Caco-2 (cell line): Measurements from ENCODE around the gene ARMH3. TPM values are rescaled to one million over a fixed set of nuclear protein-coding genes. Genes with fewer than 3 reads are reported as not detected.

ENCODE experiments used
- BruUV-seq: library from RNA; stranded (reverse); fragments of 400-500 nt; replicated peaks from 2 replicates; lab custom pipeline; 2021; lab: Mats Ljungman, UMichigan
- CTCF ChIA-PET: fragments of 300-600 bp; sonication (Branson Sonifier 250); formaldehyde crosslinking; loops from one replicate; lab custom pipeline; 2022; ENCODE audit warnings: antibody characterized with exemption; lab: Charles Lee
- POLR2A ChIA-PET: fragments of 300-600 bp; sonication (Branson Sonifier 250); formaldehyde crosslinking; loops from one replicate; lab custom pipeline; 2022; ENCODE audit warnings: antibody characterized with exemption; lab: Charles Lee
- DNase-seq, 2 experiments: peaks; one replicate each; pipeline versions ENCODE4 v3.0.0 to v3.0.0-alpha.2; 2020 to 2022
- H3K27me3 ChIP-seq: replicated peaks from 2 replicates; pipeline ENCODE4 v1.6.0; 2011; ENCODE audit warnings: low read length; ENCODE audit not compliant: control insufficient read depth, insufficient read depth
- H3K36me3 ChIP-seq: 2 replicates; pipeline ENCODE4 v1.5.1; 2011; ENCODE audit warnings: low read length; ENCODE audit not compliant: control insufficient read depth, insufficient read depth
- H3K4me1 ChIP-seq: fragments of 250-450 bp; sonication (Bioruptor Pico); 2 replicates; pipeline ENCODE4 v1.5.1; 2020; ENCODE audit warnings: mild to moderate bottlenecking
- H3K4me3 ChIP-seq: 2 replicates; pipeline ENCODE4 v1.5.1; 2011; ENCODE audit warnings: low read depth, mild to moderate bottlenecking, control low read depth, low read length
- H3K9me3 ChIP-seq: fragments of 250-450 bp; sonication (Bioruptor Pico); 2 replicates; pipeline ENCODE4 v1.5.1; 2020; ENCODE audit warnings: mild to moderate bottlenecking, moderate library complexity
- H3K27ac Mint-ChIP-seq: one replicate; pipeline ENCODE4 v1.8.0; 2022; ENCODE audit warnings: mixed read lengths; ENCODE audit not compliant: unreplicated experiment
- H3K27me3 Mint-ChIP-seq: one replicate; pipeline ENCODE4 v1.8.0; 2022; ENCODE audit warnings: mixed read lengths; ENCODE audit not compliant: insufficient read depth, unreplicated experiment
- H3K36me3 Mint-ChIP-seq: one replicate; pipeline ENCODE4 v1.8.0; 2022; ENCODE audit warnings: mild to moderate bottlenecking, mixed read lengths; ENCODE audit not compliant: insufficient read depth, unreplicated experiment
- H3K4me1 Mint-ChIP-seq: one replicate; pipeline ENCODE4 v1.8.0; 2022; ENCODE audit warnings: low read depth, mixed read lengths; ENCODE audit not compliant: unreplicated experiment
- H3K4me3 Mint-ChIP-seq: one replicate; pipeline ENCODE4 v1.8.0; 2022; ENCODE audit warnings: mild to moderate bottlenecking, moderate library complexity, mixed read lengths; ENCODE audit not compliant: unreplicated experiment
- H3K9me3 Mint-ChIP-seq: one replicate; pipeline ENCODE4 v1.8.0; 2022; ENCODE audit warnings: mixed read lengths; ENCODE audit not compliant: unreplicated experiment
- CTCF ChIP-seq, 2 experiments: fragments of 200-600 bp in 1 of 2; IDR thresholded peaks; 1 replicate in 1 of 2; 2 replicates in 1 of 2; pipeline versions ENCODE4 v1.5.1 to v1.8.0; 2011 to 2022; ENCODE audit warnings: antibody characterized with exemption in 1 of 2, control low read depth in 1 of 2, inconsistent platforms in 1 of 2, low read depth in 1 of 2, low read length in 1 of 2, mild to moderate bottlenecking in 1 of 2, moderate library complexity in 1 of 2; ENCODE audit not compliant: insufficient read depth in 1 of 2, severe bottlenecking in 1 of 2, unreplicated experiment in 1 of 2
- intact Hi-C: fragments of 100-400 bp; cut with micrococcal nuclease; formaldehyde crosslinking; loops from one replicate; pipeline ENCODE4 v1.10.0; 2022; ENCODE audit not compliant: unreplicated experiment
- total RNA-seq: library from RNA; stranded (reverse); gene quantifications from 2 replicates; pipeline ENCODE4 v1.2.3, GENCODE V29; 2022

The ARMH3 gene
- total RNA-seq, 1 experiment from 2014 or later, result 17.4 TPM

GRCh38 chr10:101912561-101913179 lies 143.3 kb downstream of the ARMH3 start:
- Mint-ChIP-seq H3K27ac (no peak overlapping the region), H3K9me3 (no peaks in the 10 kb centered on the region), H3K27me3 (no peaks in the 10 kb centered on the region), H3K36me3 (peaks cover 14% of the 10 kb centered on the region), H3K4me1 (no peaks in the 10 kb centered on the region), H3K4me3 (no peak overlapping the region)
- no peaks in the 10 kb centered on the region for H3K36me3 ChIP-seq
- ChIA-PET CTCF (interaction anchor here (0.6 to 1.4 kb wide), 5 partner anchors 77 to 819 kb away, joined by 3 to 5 read pairs (median 3); no protein-coding TSS in a partner anchor), POLR2A (no interaction called here)
- no TSS peak for BruUV-seq
- no peaks in the 10 kb centered on the region for H3K9me3 ChIP-seq
- H3K4me3 ChIP-seq, result no peak overlapping the region
- no peak for DNase-seq
- intact Hi-C loops, result no loop called here
- H3K27me3 ChIP-seq, result no peaks in the 10 kb centered on the region
- H3K4me1 ChIP-seq, result no peaks in the 10 kb centered on the region
- no peak for TF ChIP-seq CTCF (IDR thresholded peaks at IDR 0.05; ENCODE audit: insufficient read depth in 1 of 2, low read depth in 1 of 2, low read length in 1 of 2, severe bottlenecking in 1 of 2, unreplicated experiment in 1 of 2)

- no peak for DNase-seq
- ChIA-PET POLR2A (no interaction called here), CTCF (interaction anchor here (0.9 kb wide), 1 partner anchor 103 kb away, joined by 4 read pairs; no protein-coding TSS in a partner anchor)
- peaks cover 11% of the 10 kb centered on the region for H3K36me3 Mint-ChIP-seq
- no peak overlapping the region for H3K27ac Mint-ChIP-seq
- no peaks in the 10 kb centered on the region for H3K9me3 ChIP-seq
- no TSS peak for BruUV-seq
- no peaks in the 10 kb centered on the region for H3K4me1 ChIP-seq
- H3K36me3 ChIP-seq, result no peaks in the 10 kb centered on the region; the same call in 1 of the 2 replicates
- intact Hi-C loops, result no loop called here
- no peak overlapping the region for H3K4me3 ChIP-seq
- no peak for TF ChIP-seq CTCF (IDR thresholded peaks at IDR 0.05; ENCODE audit: insufficient read depth in 1 of 2, low read depth in 1 of 2, low read length in 1 of 2, severe bottlenecking in 1 of 2, unreplicated experiment in 1 of 2)
- H3K4me1 Mint-ChIP-seq, result no peaks in the 10 kb centered on the region
- no peaks in the 10 kb centered on the region for H3K9me3 Mint-ChIP-seq
- no peak overlapping the region for H3K4me3 Mint-ChIP-seq
- H3K27me3 Mint-ChIP-seq, result no peaks in the 10 kb centered on the region
- H3K27me3 ChIP-seq, result no peaks in the 10 kb centered on the region
These were observed 149.3 kb downstream of the ARMH3 start for GRCh38 chr10:101906586-101907183.

GRCh38 chr10:101905251-101905650 lies 150.7 kb downstream of the ARMH3 start:
- no peak overlapping the region for H3K4me3 ChIP-seq
- no peak for DNase-seq
- no peaks in the 10 kb centered on the region for H3K4me1 Mint-ChIP-seq
- peaks cover 6% of the 10 kb centered on the region for H3K36me3 Mint-ChIP-seq
- no peak overlapping the region for H3K27ac Mint-ChIP-seq
- H3K9me3 Mint-ChIP-seq, result no peaks in the 10 kb centered on the region
- no peak overlapping the region for H3K4me3 Mint-ChIP-seq
- CTCF ChIA-PET, result no interaction called here
- H3K36me3 ChIP-seq, result no peaks in the 10 kb centered on the region; the same call in 1 of the 2 replicates
- no peaks in the 10 kb centered on the region for H3K4me1 ChIP-seq
- intact Hi-C loops, result no loop called here
- H3K9me3 ChIP-seq, result no peaks in the 10 kb centered on the region
- BruUV-seq, result no TSS peak
- no peak for TF ChIP-seq CTCF (IDR thresholded peaks at IDR 0.05; ENCODE audit: insufficient read depth in 1 of 2, low read depth in 1 of 2, low read length in 1 of 2, severe bottlenecking in 1 of 2, unreplicated experiment in 1 of 2)
- no peaks in the 10 kb centered on the region for H3K27me3 ChIP-seq
- POLR2A ChIA-PET, result no interaction called here
- H3K27me3 Mint-ChIP-seq, result no peaks in the 10 kb centered on the region
